ENCODE measurements around the gene UBAP1L. TPM values are rescaled to one million over a fixed set of nuclear protein-coding genes. Genes with fewer than 3 reads are reported as not detected.

Gene UBAP1L
- total and polyA plus RNA-seq, 2 experiments from 2014 or later, result 1.6 to 5.1 TPM

GRCh38 chr15:65059369-65059750 is 55.6 kb downstream of the UBAP1L start:
- Histone ChIP-seq H3K4me3 (no peak overlapping the region), H3K36me3 (no peaks in the 10 kb centered on the region), H3K27ac (no peak overlapping the region), H3K4me1 (ENCODE audit: low read depth) (peaks cover 3% of the 10 kb centered on the region), H3K9me3 (ENCODE audit: low read depth) (no peaks in the 10 kb centered on the region), H3K27me3 (no peaks in the 10 kb centered on the region)
- DNase-seq (ENCODE audit: low read depth in 1 of 2, low spot score in 1 of 2), result no peak
- no peak for TF ChIP-seq CTCF (IDR thresholded peaks at IDR 0.05; ENCODE audit: low read depth, low read length)

- TF ChIP-seq CTCF (IDR thresholded peaks at IDR 0.05; ENCODE audit: low read depth, low read length), result no peak
- H3K27ac ChIP-seq, result no peak overlapping the region
- no peaks in the 10 kb centered on the region for H3K9me3 ChIP-seq (ENCODE audit: low read depth)
- H3K4me1 ChIP-seq (ENCODE audit: low read depth), result peaks cover 3% of the 10 kb centered on the region
- no peaks in the 10 kb centered on the region for H3K27me3 ChIP-seq
- H3K4me3 ChIP-seq, result no peak overlapping the region
- H3K36me3 ChIP-seq, result no peaks in the 10 kb centered on the region
- no peak for DNase-seq (ENCODE audit: low read depth in 1 of 2, low spot score in 1 of 2)
Measured at GRCh38 chr15:65058394-65059368, 56.3 kb downstream of the UBAP1L start.

GRCh38 chr15:65057549-65057940 is 57.5 kb downstream of the UBAP1L start:
- Histone ChIP-seq H3K4me3 (no peak overlapping the region), H3K27ac (no peak overlapping the region), H3K27me3 (no peaks in the 10 kb centered on the region), H3K4me1 (ENCODE audit: low read depth) (peaks cover 3% of the 10 kb centered on the region), H3K36me3 (no peaks in the 10 kb centered on the region), H3K9me3 (ENCODE audit: low read depth) (no peaks in the 10 kb centered on the region)
- DNase-seq (ENCODE audit: low read depth in 1 of 2, low spot score in 1 of 2), result no peak
- no peak for TF ChIP-seq CTCF (IDR thresholded peaks at IDR 0.05; ENCODE audit: low read depth, low read length)

GRCh38 chr15:65056868-65057548 is 58.0 kb downstream of the UBAP1L start:
- H3K27ac ChIP-seq, result no peak overlapping the region

GRCh38 chr15:65056106-65056505 is 58.9 kb downstream of the UBAP1L start:
- Histone ChIP-seq H3K9me3 (ENCODE audit: low read depth) (no peaks in the 10 kb centered on the region), H3K27me3 (no peaks in the 10 kb centered on the region), H3K4me1 (ENCODE audit: low read depth) (peaks cover 3% of the 10 kb centered on the region), H3K4me3 (no peak overlapping the region), H3K36me3 (no peaks in the 10 kb centered on the region), H3K27ac (no peak overlapping the region)
- DNase-seq (ENCODE audit: low read depth in 1 of 2, low spot score in 1 of 2), result no peak
- no peak for TF ChIP-seq CTCF (IDR thresholded peaks at IDR 0.05; ENCODE audit: low read depth, low read length)

More at GRCh38 chr15:65056868-65057548, 58.0 kb downstream of the UBAP1L start:
- Histone ChIP-seq H3K4me3 (no peak overlapping the region), H3K4me1 (ENCODE audit: low read depth) (peaks cover 3% of the 10 kb centered on the region), H3K27me3 (no peaks in the 10 kb centered on the region), H3K36me3 (no peaks in the 10 kb centered on the region), H3K9me3 (ENCODE audit: low read depth) (no peaks in the 10 kb centered on the region)
- no peak for DNase-seq (ENCODE audit: low read depth in 1 of 2, low spot score in 1 of 2)
- TF ChIP-seq CTCF (IDR thresholded peaks at IDR 0.05; ENCODE audit: low read depth, low read length), result no peak
